ENCODE results near the gene FLVCR2.
"Not testable (repeated sequence)": the region's sequence is repeated elsewhere in the genome, so short reads cannot be mapped to it uniquely, and the experiment has no call there.

GRCh38 chr14:75695025-75695424 is 116.6 kb downstream of the FLVCR2 start:
- TF ChIP-seq, protein P1, sequence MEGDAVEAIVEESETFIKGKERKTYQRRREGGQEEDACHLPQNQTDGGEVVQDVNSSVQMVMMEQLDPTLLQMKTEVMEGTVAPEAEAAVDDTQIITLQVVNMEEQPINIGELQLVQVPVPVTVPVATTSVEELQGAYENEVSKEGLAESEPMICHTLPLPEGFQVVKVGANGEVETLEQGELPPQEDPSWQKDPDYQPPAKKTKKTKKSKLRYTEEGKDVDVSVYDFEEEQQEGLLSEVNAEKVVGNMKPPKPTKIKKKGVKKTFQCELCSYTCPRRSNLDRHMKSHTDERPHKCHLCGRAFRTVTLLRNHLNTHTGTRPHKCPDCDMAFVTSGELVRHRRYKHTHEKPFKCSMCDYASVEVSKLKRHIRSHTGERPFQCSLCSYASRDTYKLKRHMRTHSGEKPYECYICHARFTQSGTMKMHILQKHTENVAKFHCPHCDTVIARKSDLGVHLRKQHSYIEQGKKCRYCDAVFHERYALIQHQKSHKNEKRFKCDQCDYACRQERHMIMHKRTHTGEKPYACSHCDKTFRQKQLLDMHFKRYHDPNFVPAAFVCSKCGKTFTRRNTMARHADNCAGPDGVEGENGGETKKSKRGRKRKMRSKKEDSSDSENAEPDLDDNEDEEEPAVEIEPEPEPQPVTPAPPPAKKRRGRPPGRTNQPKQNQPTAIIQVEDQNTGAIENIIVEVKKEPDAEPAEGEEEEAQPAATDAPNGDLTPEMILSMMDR (conservative IDR thresholded peaks at IDR 0.05; ENCODE audit: low read depth in 2 of 2), result not testable (repeated sequence)
- not testable (repeated sequence) for TF ChIP-seq ZNF331 (CRISPR knock-in tag; IDR thresholded peaks at IDR 0.05; ENCODE audit: low read depth); EZH2 (IDR thresholded peaks at IDR 0.05; ENCODE audit: low read depth, unreplicated experiment); REST (IDR thresholded peaks at IDR 0.05; ENCODE audit: unreplicated experiment); EZH2phosphoT487 (IDR thresholded peaks at IDR 0.05; ENCODE audit: unreplicated experiment)
- TF ChIP-seq, protein P2, sequence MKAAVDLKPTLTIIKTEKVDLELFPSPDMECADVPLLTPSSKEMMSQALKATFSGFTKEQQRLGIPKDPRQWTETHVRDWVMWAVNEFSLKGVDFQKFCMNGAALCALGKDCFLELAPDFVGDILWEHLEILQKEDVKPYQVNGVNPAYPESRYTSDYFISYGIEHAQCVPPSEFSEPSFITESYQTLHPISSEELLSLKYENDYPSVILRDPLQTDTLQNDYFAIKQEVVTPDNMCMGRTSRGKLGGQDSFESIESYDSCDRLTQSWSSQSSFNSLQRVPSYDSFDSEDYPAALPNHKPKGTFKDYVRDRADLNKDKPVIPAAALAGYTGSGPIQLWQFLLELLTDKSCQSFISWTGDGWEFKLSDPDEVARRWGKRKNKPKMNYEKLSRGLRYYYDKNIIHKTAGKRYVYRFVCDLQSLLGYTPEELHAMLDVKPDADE (IDR thresholded peaks at IDR 0.05), result not testable (repeated sequence)
